ENCODE measurements around the gene PLXNA2.

The PLXNA2 gene

GRCh38 chr1:208078752-208079151 is 165.4 kb downstream of the PLXNA2 start:
- in situ Hi-C loops (cut with HindIII; ENCODE audit: low sequenced_read_pairs): no loop called here

- in situ Hi-C loops (cut with HindIII; ENCODE audit: low sequenced_read_pairs): no loop called here
These were observed 166.7 kb downstream of the PLXNA2 start for GRCh38 chr1:208077232-208078075.

- in situ Hi-C loops (cut with HindIII; ENCODE audit: low sequenced_read_pairs): no loop called here
These were observed 169.8 kb downstream of the PLXNA2 start for GRCh38 chr1:208074353-208074752.

GRCh38 chr1:208071435-208072031 is 172.7 kb downstream of the PLXNA2 start:
- in situ Hi-C loops (cut with HindIII; ENCODE audit: low sequenced_read_pairs): no loop called here

- in situ Hi-C loops (cut with HindIII; ENCODE audit: low sequenced_read_pairs): no loop called here
These were observed 174.3 kb downstream of the PLXNA2 start for GRCh38 chr1:208069908-208070307.

GRCh38 chr1:208069317-208069716 is 174.9 kb downstream of the PLXNA2 start:
- in situ Hi-C loops (cut with HindIII; ENCODE audit: low sequenced_read_pairs): no loop called here

- in situ Hi-C loops (cut with HindIII; ENCODE audit: low sequenced_read_pairs): no loop called here
These were observed 175.3 kb downstream of the PLXNA2 start for GRCh38 chr1:208068908-208069307.

- in situ Hi-C loops (cut with HindIII; ENCODE audit: low sequenced_read_pairs): no loop called here
These were observed 175.8 kb downstream of the PLXNA2 start for GRCh38 chr1:208068407-208068806.

- in situ Hi-C loops (cut with HindIII; ENCODE audit: low sequenced_read_pairs): no loop called here
These were observed 177.6 kb downstream of the PLXNA2 start for GRCh38 chr1:208066583-208066982.

- in situ Hi-C loops (cut with HindIII; ENCODE audit: low sequenced_read_pairs): no loop called here
These were observed 178.3 kb downstream of the PLXNA2 start for GRCh38 chr1:208065862-208066261.

GRCh38 chr1:208061632-208062031 is 182.6 kb downstream of the PLXNA2 start:
- in situ Hi-C loops (cut with HindIII; ENCODE audit: low sequenced_read_pairs): no loop called here

- in situ Hi-C loops (cut with HindIII; ENCODE audit: low sequenced_read_pairs): no loop called here
These were observed 183.1 kb downstream of the PLXNA2 start for GRCh38 chr1:208061118-208061517.

GRCh38 chr1:208060215-208060869 is 183.8 kb downstream of the PLXNA2 start:
- in situ Hi-C loops (cut with HindIII; ENCODE audit: low sequenced_read_pairs): no loop called here

GRCh38 chr1:208059409-208060001 is 184.7 kb downstream of the PLXNA2 start:
- in situ Hi-C loops (cut with HindIII; ENCODE audit: low sequenced_read_pairs): no loop called here

GRCh38 chr1:208058756-208059155 is 185.4 kb downstream of the PLXNA2 start:
- in situ Hi-C loops (cut with HindIII; ENCODE audit: low sequenced_read_pairs): no loop called here

- in situ Hi-C loops (cut with HindIII; ENCODE audit: low sequenced_read_pairs): no loop called here
These were observed 185.9 kb downstream of the PLXNA2 start for GRCh38 chr1:208058267-208058666.

- in situ Hi-C loops (cut with HindIII; ENCODE audit: low sequenced_read_pairs): no loop called here
These were observed 187.1 kb downstream of the PLXNA2 start for GRCh38 chr1:208057056-208057455.

GRCh38 chr1:208055535-208055934 is 188.6 kb downstream of the PLXNA2 start:
- in situ Hi-C loops (cut with HindIII; ENCODE audit: low sequenced_read_pairs): no loop called here

- in situ Hi-C loops (cut with HindIII; ENCODE audit: low sequenced_read_pairs): no loop called here
These were observed 189.2 kb downstream of the PLXNA2 start for GRCh38 chr1:208054911-208055379.

- in situ Hi-C loops (cut with HindIII; ENCODE audit: low sequenced_read_pairs): no loop called here
These were observed 189.7 kb downstream of the PLXNA2 start for GRCh38 chr1:208054485-208054884.

- in situ Hi-C loops (cut with HindIII; ENCODE audit: low sequenced_read_pairs): no loop called here
These were observed 190.5 kb downstream of the PLXNA2 start for GRCh38 chr1:208053661-208054060.
